GM18907 (cell line): ENCODE data around the gene PRKCI.
"Not testable (repeated sequence)": the region's sequence is repeated elsewhere in the genome, so short reads cannot be mapped to it uniquely, and the experiment has no call there.

ENCODE experiments used
- ATAC-seq: cut with Tn5 transposase; IDR thresholded peaks from one replicate; pipeline ENCODE4 v1.9.1; 2021; ENCODE audit warnings: mild to moderate bottlenecking, moderate library complexity; ENCODE audit not compliant: unreplicated experiment

PRKCI gene

GRCh38 chr3:170221924-170222646 lies at the start of gene PRKCI:
TSS of gene PRKCI (plus strand) at chr3:170222424. CDS start at chr3:170222670, 246 bp downstream.
- ATAC-seq, result peak; percentile 97

DNA sequence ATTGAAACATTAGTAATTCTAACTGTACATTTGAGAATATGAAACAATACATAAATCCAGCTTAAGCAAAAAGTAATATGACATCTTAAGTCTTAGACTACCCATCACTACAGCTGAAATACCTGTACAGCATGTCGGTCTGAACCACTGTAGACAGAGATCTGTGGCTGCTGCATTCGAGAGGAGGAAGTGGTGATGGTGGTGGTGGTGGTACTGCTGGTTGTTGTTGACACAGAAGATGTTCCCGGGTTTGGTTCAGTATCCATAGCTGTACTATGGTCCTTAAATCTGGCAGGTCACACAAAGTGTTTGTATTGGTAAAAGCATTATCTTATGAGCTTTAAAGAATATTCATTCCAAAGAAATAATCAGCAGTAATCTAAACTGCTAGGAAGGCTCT lies 43.6 kb upstream of the PRKCI start:
- ATAC-seq, result peak; percentile 41

GRCh38 chr3:170179432-170179831 lies 42.8 kb upstream of the PRKCI start:
- no peak for ATAC-seq

- peak; percentile 30 for ATAC-seq
Measured at GRCh38 chr3:170180079-170180907, 41.9 kb upstream of the PRKCI start.

DNA sequence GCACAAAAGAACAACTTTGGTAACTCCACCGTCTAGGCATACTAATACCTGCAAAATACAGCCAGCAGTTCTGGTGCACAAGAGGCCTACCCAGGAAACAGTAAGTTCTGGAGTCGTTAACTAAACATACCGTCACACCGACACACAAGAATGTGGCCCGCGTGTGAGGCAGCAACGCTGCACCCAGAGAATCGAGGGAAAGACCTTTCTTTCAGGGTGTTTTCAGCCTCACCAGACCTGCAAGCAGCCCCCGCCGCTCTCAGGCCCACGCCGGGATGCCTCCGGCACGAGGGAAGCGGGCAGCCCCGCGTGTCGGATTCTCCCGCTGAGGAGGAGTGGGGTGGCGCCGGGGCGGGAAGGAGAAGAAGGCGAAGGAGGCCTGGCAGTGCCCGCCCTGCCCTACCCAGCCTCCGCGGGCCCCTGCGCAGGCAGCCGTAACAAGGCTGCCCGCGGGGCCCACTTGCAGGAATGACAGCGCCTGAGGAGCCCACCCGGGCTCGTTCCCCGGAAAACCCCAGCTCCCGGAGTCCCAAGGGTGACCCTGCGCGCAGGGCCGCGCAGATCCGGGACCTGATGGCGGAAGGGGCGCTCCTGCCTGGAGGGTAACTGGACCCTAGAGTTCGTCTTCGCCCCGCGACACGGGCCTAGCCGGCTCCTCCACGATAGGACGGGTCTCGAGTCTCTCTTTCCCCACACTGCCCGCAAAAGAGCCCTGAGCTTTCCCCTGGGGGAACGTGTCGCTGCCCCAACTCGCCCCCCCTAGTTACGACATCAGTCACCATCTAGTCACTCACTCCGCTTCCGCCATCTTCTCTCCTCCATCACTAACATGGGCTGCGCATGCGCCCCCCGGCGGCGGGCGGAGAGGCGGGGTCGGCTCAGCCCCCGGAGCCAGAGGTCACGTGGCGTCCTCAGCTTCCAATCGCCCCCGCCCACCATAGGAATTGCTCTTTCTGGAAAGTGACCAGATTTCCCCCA lies 41.0 kb upstream of the PRKCI start, which contains the start of gene PHC3:
PHC3 (minus strand) TSS at position 826 of the 978 bp plus-strand sequence; CDS start at position 808, 18 bp downstream.
- peak; percentile 77 for ATAC-seq

- ATAC-seq, result no peak
Measured at GRCh38 chr3:170189398-170190256, 32.6 kb upstream of the PRKCI start.

- ATAC-seq, result not testable (repeated sequence)
Measured at GRCh38 chr3:170195759-170196158, 26.5 kb upstream of the PRKCI start.

GRCh38 chr3:170196833-170197232 lies 25.4 kb upstream of the PRKCI start:
- no peak for ATAC-seq

GRCh38 chr3:170200987-170201386 lies 21.2 kb upstream of the PRKCI start:
- no peak for ATAC-seq

DNA sequence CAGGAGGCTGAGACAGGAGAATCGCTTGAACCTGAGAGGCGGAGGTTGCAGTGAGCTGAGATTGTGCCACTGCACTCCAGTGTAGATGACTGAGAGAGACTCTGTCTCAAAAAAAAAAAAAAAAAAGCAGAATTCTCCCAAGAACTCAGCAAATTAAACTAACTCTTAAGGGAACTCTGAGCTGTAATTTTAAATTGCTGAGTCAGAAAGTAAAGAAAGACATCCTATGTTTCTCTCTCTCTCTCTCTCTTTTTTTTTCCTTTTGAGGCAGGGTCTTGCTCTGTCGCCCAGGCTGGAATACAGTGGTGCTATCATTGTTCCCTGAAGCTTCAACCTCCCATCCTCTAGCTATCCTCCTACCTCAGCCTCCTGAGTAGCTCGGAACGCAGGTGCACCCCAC lies 20.7 kb upstream of the PRKCI start:
- no peak for ATAC-seq

GRCh38 chr3:170203457-170203856 lies 18.8 kb upstream of the PRKCI start:
- ATAC-seq, result no peak

- ATAC-seq, result no peak
Measured at GRCh38 chr3:170204023-170204472, 18.2 kb upstream of the PRKCI start.

DNA sequence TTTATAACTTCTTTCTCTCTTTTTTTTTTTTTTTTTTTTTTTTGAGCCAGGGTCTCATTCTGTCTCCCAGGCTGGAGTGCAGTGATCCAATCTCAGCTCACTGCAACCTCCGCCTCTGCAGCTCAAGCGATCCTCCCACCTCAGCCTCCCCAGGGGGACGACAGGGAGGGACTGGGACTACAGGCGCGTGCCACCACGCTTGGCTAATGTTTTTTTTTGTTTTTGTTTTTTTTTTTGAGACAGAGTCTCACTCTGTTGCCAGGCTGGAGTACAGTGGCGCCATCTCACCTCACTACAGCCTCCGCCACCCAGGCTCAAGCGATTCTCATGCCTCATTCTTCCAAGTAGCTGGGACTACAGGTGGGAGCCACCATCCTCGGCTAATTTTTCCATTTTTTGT lies 17.7 kb upstream of the PRKCI start:
- no peak for ATAC-seq

GRCh38 chr3:170205302-170205701 lies 16.9 kb upstream of the PRKCI start:
- ATAC-seq, result no peak

- not testable (repeated sequence) for ATAC-seq
Measured at GRCh38 chr3:170206164-170206762, 16.0 kb upstream of the PRKCI start.

DNA sequence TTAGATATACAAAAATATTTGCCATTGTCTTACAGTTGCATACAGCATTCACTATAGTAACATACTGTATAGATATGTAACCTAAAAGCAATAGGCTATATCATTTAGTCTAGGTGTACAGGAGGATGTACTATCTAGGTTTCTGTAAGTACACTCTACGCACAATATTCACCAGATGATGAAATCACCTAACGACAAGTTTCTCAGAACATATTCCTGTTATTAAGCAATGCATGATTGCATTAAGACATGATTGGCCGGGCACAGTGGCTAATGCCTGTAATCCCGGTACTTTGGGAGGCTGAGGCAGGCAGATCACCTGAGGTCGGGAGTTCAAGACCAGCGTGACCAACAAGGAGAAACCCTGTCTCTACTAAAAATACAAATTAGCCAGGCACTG lies 14.5 kb upstream of the PRKCI start:
- no peak for ATAC-seq

GRCh38 chr3:170211668-170212067 lies 10.6 kb upstream of the PRKCI start:
- no peak for ATAC-seq

DNA sequence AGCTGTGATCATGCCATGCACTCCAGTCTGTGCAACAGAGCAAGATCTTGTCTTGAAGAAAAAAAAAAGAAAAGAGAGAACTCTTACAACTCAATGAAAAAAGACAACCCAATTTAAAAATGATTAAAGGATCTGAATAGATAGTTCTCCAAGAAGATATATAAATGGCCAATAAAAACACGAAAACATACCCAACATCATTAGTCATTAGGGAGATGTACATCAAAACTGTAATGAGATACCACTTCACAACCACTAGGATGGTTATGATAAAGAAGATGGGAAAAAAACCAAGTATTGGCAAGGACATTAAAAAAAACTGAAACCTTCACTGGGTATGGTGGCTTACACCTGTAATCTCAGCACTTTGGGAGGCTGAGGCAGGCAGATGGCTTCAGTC lies 2.4 kb upstream of the PRKCI start:
- no peak for ATAC-seq

DNA sequence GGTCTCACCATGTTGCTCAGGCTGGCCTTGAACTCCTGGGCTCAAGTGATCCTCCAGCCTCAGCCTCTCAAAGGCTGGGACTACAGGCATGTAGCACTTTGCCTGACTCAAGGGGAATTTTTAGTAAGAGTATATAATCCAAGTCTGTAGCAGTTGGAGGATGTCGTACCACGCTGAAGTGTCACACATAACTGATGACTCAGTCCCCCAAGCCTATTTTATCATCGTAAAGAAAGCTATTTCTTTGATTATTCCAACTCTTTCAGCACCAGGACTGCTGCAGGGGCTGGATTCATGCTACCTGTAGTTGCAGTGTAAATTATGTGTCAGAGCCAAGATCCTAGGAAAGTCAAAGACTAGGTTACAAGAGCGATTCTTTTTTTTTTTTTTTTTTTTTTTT lies 1.4 kb upstream of the PRKCI start:
- ATAC-seq, result no peak
